ENCODE results near the gene C1orf115. TPM values are rescaled to one million over a fixed set of nuclear protein-coding genes. Genes with fewer than 3 reads are reported as not detected.

The C1orf115 gene
- total and polyA plus RNA-seq, 9 of the 15 experiments (the other 6 are each of a cell fraction or from before 2014, with no cell fraction given), result not detected

GRCh38 chr1:220677251-220677650 lies 12.9 kb upstream of the C1orf115 start:
- H3K9ac ChIP-seq (ENCODE audit: insufficient read depth in 1 of 2, low read depth in 2 of 2, low read length in 2 of 2), result no peak overlapping the region
- no peak for TF ChIP-seq MXD1 (CRISPR knock-in tag; IDR thresholded peaks at IDR 0.05; ENCODE audit: borderline replicate concordance, poor library complexity, severe bottlenecking)
- no peak for TF ChIP-seq ZFP91 (CRISPR knock-in tag; IDR thresholded peaks at IDR 0.05)
- no peak for TF ChIP-seq AFF4 (CRISPR knock-in tag; IDR thresholded peaks at IDR 0.05)
- no peak for DNase-seq (ENCODE audit: extremely low read depth in 1 of 4, low spot score in 3 of 4)
- WGBS (ENCODE audit: insufficient coverage, low coverage, missing lambda C conversion rate), result 0% methylated on average over 2 of the region's 2 CpGs
- intact Hi-C loops (cut with micrococcal nuclease) (loop anchor here (10.0 kb wide), 1 partner anchor 758 kb away; no protein-coding TSS in a partner anchor), in situ Hi-C loops (cut with MboI) (no loop called here)
- H4K20me1 ChIP-seq (replicated peaks; ENCODE audit: control insufficient read depth, insufficient read depth, low read length), result no peaks in the 10 kb centered on the region
- no peak overlapping the region for H3K4me3 ChIP-seq
- H3K27ac ChIP-seq (ENCODE audit: extremely low read depth, low read depth, low read length), result no peak overlapping the region
- H3K79me2 ChIP-seq (ENCODE audit: control insufficient read depth, insufficient read depth, low read length), result no peaks in the 10 kb centered on the region
- H3K36me3 ChIP-seq (ENCODE audit: control insufficient read depth, insufficient read depth, low read length), result no peaks in the 10 kb centered on the region
- no peak overlapping the region for H3K4me2 ChIP-seq (ENCODE audit: insufficient read depth, low read length)
- ATAC-seq, result no peak
- POLR2A ChIA-PET, result no interaction called here
- FAIRE-seq, result no peak
- no TSS peak for BruUV-seq (replicated peaks)
- no peak overlapping the region for H2AFZ ChIP-seq (ENCODE audit: low read depth, low read length)
- H3K9me3 ChIP-seq (replicated peaks; ENCODE audit: control insufficient read depth, insufficient read depth, low read depth, low read length), result no peaks in the 10 kb centered on the region
- H3K9me1 ChIP-seq (ENCODE audit: control insufficient read depth, insufficient read depth, low read length), result no peaks in the 10 kb centered on the region
- no peaks in the 10 kb centered on the region for H3K27me3 ChIP-seq (ENCODE audit: control insufficient read depth in 2 of 2, insufficient read depth in 2 of 2, low read length in 2 of 2)
- CTCF ChIA-PET (ENCODE audit: low intra/inter-chr PET ratio), result no interaction called here
- no peaks in the 10 kb centered on the region for H3K4me1 ChIP-seq (replicated peaks in 1 of 2; ENCODE audit: control insufficient read depth in 2 of 2, insufficient read depth in 2 of 2, low read length in 2 of 2)
